ENCODE data around the gene LRP1. TPM values are rescaled to one million over a fixed set of nuclear protein-coding genes. Genes with fewer than 3 reads are reported as not detected.
A peak's percentile ranks its signal among the peaks of the same experiment; 100 is the strongest.

LRP1 gene
- total and polyA plus RNA-seq, 2 of the 13 experiments (the other 11 are each of a cell fraction or from before 2014, with no cell fraction given) = 14.7 to 30.8 TPM

DNA sequence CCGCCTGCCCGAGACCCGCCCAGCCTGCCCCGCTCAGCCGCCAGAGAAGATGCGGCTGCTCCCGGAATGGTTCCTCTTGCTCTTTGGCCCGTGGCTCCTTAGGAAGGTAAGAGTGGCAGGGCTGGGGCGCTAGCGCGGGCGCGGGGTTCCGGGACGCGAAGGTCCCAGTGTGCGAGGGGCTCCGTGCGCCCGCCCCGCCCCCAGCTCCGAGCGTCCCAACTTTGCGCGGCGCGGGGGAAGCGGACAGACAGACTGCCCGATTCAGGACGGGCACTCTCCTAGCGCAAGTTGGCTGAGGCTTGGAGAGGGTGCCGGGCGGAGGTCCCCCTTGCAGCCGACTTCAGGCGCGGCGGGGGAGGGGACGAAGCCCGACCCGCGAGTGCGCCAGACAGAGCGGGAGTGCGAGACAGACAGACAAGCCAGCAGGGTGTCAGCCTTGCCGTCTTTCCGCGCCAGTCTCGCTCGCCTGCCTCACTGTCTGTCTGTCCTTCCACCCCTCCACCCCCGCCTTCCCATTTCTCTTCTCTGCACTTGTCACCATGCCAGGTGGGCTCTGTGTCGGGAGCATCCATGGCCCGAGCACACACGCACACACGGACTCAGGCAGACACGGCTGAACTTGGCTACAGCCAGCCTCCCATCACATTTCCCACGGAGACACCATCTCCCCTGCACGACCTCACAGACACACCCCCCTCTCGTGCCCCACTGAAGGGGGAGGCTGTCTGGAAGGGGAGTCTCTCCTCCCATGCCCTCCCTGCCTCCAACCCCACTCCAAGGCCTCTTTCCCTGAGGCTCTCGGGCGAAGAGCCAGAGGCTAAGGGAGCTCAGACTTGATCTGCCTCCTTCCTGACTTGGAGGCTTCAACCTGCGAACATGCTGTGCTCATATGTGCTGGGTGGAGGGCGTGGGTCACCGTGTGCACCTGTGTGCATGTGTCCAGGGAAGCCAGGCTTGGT lies 88.9 kb downstream of the LRP1 start (continued):
- TF ChIP-seq, protein P1, sequence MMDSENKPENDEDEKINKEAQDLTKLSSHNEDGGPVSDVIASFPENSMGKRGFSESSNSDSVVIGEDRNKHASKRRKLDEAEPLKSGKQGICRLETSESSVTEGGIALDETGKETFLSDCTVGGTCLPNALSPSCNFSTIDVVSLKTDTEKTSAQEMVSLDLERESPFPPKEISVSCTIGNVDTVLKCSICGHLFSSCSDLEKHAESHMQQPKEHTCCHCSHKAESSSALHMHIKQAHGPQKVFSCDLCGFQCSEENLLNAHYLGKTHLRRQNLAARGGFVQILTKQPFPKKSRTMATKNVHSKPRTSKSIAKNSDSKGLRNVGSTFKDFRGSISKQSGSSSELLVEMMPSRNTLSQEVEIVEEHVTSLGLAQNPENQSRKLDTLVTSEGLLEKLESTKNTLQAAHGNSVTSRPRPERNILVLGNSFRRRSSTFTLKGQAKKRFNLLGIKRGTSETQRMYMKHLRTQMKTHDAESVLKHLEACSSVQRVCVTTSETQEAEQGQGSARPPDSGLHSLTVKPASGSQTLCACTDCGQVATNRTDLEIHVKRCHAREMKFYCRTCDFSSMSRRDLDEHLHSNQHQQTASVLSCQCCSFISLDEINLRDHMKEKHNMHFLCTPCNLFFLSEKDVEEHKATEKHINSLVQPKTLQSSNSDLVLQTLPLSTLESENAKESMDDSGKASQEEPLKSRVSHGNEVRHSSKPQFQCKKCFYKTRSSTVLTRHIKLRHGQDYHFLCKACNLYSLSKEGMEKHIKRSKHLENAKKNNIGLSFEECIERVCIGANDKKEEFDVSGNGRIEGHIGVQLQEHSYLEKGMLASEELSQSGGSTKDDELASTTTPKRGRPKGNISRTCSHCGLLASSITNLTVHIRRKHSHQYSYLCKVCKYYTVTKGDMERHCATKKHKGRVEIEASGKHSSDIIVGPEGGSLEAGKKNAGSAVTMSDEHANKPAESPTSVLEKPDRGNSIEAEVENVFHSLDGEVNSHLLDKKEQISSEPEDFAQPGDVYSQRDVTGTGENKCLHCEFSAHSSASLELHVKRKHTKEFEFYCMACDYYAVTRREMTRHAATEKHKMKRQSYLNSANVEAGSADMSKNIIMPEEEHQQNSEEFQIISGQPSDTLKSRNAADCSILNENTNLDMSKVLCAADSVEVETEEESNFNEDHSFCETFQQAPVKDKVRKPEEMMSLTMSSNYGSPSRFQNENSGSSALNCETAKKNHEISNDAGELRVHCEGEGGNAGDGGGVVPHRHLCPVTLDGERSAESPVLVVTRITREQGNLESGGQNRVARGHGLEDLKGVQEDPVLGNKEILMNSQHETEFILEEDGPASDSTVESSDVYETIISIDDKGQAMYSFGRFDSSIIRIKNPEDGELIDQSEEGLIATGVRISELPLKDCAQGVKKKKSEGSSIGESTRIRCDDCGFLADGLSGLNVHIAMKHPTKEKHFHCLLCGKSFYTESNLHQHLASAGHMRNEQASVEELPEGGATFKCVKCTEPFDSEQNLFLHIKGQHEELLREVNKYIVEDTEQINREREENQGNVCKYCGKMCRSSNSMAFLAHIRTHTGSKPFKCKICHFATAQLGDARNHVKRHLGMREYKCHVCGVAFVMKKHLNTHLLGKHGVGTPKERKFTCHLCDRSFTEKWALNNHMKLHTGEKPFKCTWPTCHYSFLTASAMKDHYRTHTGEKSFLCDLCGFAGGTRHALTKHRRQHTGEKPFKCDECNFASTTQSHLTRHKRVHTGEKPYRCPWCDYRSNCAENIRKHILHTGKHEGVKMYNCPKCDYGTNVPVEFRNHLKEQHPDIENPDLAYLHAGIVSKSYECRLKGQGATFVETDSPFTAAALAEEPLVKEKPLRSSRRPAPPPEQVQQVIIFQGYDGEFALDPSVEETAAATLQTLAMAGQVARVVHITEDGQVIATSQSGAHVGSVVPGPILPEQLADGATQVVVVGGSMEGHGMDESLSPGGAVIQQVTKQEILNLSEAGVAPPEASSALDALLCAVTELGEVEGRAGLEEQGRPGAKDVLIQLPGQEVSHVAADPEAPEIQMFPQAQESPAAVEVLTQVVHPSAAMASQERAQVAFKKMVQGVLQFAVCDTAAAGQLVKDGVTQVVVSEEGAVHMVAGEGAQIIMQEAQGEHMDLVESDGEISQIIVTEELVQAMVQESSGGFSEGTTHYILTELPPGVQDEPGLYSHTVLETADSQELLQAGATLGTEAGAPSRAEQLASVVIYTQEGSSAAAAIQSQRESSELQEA (CRISPR knock-in tag; IDR thresholded peaks at IDR 0.05; ENCODE audit: not compliant biosample characterization) = peak; percentile 41
- TF ChIP-seq, protein P2, sequence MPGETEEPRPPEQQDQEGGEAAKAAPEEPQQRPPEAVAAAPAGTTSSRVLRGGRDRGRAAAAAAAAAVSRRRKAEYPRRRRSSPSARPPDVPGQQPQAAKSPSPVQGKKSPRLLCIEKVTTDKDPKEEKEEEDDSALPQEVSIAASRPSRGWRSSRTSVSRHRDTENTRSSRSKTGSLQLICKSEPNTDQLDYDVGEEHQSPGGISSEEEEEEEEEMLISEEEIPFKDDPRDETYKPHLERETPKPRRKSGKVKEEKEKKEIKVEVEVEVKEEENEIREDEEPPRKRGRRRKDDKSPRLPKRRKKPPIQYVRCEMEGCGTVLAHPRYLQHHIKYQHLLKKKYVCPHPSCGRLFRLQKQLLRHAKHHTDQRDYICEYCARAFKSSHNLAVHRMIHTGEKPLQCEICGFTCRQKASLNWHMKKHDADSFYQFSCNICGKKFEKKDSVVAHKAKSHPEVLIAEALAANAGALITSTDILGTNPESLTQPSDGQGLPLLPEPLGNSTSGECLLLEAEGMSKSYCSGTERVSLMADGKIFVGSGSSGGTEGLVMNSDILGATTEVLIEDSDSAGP (CRISPR knock-in tag; IDR thresholded peaks at IDR 0.05; ENCODE audit: borderline replicate concordance) = peak; percentile 15; the same call in 1 of the 2 replicates

Data from HepG2 (cell line).